Bronchial smooth muscle cell (primary cell): Measurements from ENCODE around the gene OR52E2. TPM values are rescaled to one million over a fixed set of nuclear protein-coding genes. Genes with fewer than 3 reads are reported as not detected.

Source experiments
- total RNA-seq: library from RNA; depleted of rRNA; stranded (reverse); fragments of >200 nt; gene quantifications from 2 replicates; pipeline ENCODE4 v1.2.1, GENCODE V29; 2014

The OR52E2 gene
- total RNA-seq = not detected in 2 replicates

GRCh38 chr11:5059391-5059790 lies at the start of gene OR52E2:
Gene OR52E2 (minus strand): TSS chr11:5059627. CDS start chr11:5059627, 0 bp downstream.

GRCh38 chr11:5069272-5069671 lies 9.8 kb upstream of the OR52E2 start, which contains the start of gene OR52E1:
Gene OR52E1 (plus strand): TSS chr11:5069572.

GRCh38 chr11:5046226-5046625 lies 13.2 kb downstream of the OR52E2 start, which contains the start of gene OR52J3:
Gene OR52J3 (plus strand): TSS chr11:5046526. CDS start chr11:5046526, 0 bp downstream.

Other genes starting within 250 kb of the OR52E2 start
- gene OR51F2, start 238.3 kb downstream of the OR52E2 start, total RNA-seq = not detected in 2 replicates
- gene OR51S1, start 210.4 kb downstream of the OR52E2 start, total RNA-seq = not detected in 2 replicates
- not detected in 2 replicates for gene OR51T1, start 177.7 kb downstream of the OR52E2 start, total RNA-seq
- not detected in 2 replicates for gene OR51A7, start 155.8 kb downstream of the OR52E2 start, total RNA-seq
- not detected in 2 replicates for gene OR51G2, start 140.3 kb downstream of the OR52E2 start, total RNA-seq
- not detected in 2 replicates for gene OR51G1, start 135.3 kb downstream of the OR52E2 start, total RNA-seq
- gene OR51A4, start 112.0 kb downstream of the OR52E2 start, total RNA-seq = not detected in 2 replicates
- gene OR51A2, start 103.9 kb downstream of the OR52E2 start, total RNA-seq = not detected in 2 replicates
- not detected in 2 replicates for gene OR51L1, start 64.8 kb downstream of the OR52E2 start, total RNA-seq
- gene OR52J3, start 13.1 kb downstream of the OR52E2 start, total RNA-seq = not detected in 2 replicates
- gene OR52E1, start 9.9 kb upstream of the OR52E2 start, total RNA-seq = 0.16 TPM in 1 of 2 replicates, not detected in the other
- not detected in 2 replicates for gene OR52A5, start 78.7 kb upstream of the OR52E2 start, total RNA-seq
- not detected in 2 replicates for gene OR52A1, start 95.1 kb upstream of the OR52E2 start, total RNA-seq
- gene OR51V1, start 141.1 kb upstream of the OR52E2 start, total RNA-seq = not detected in 2 replicates
- not detected in 2 replicates for gene HBB, start 167.4 kb upstream of the OR52E2 start, total RNA-seq
- gene HBD, start 174.9 kb upstream of the OR52E2 start, total RNA-seq = 0.34 TPM in 1 of 2 replicates, not detected in the other
- gene HBG1, start 190.2 kb upstream of the OR52E2 start, total RNA-seq = not detected in 2 replicates
- gene HBG2, start 195.2 kb upstream of the OR52E2 start, total RNA-seq = 0.32 TPM in 1 of 2 replicates, not detected in the other
- 0.09 TPM in 1 of 2 replicates, not detected in the other for gene HBE1, start 210.3 kb upstream of the OR52E2 start, total RNA-seq
- not detected in 2 replicates for gene OR51B4, start 242.3 kb upstream of the OR52E2 start, total RNA-seq